ENCODE results near the gene SORCS2. TPM values are rescaled to one million over a fixed set of nuclear protein-coding genes. Genes with fewer than 3 reads are reported as not detected.

SORCS2 gene
- total RNA-seq, 1 experiment from 2014 or later, result not detected

GRCh38 chr4:7526929-7527535 is 334.7 kb downstream of the SORCS2 start:
- DNase-seq (ENCODE audit: low spot score), result no peak
- in situ Hi-C loops (cut with HindIII; ENCODE audit: low sequenced_read_pairs), result no loop called here

- in situ Hi-C loops (cut with HindIII; ENCODE audit: low sequenced_read_pairs), result no loop called here
Observed at GRCh38 chr4:7529368-7530080, 337.2 kb downstream of the SORCS2 start.

GRCh38 chr4:7530082-7530481 is 337.7 kb downstream of the SORCS2 start:
- in situ Hi-C loops (cut with HindIII; ENCODE audit: low sequenced_read_pairs), result no loop called here
- DNase-seq (ENCODE audit: low spot score), result no peak

More at GRCh38 chr4:7529368-7530080, 337.2 kb downstream of the SORCS2 start:
- no peak for DNase-seq (ENCODE audit: low spot score)

DNA sequence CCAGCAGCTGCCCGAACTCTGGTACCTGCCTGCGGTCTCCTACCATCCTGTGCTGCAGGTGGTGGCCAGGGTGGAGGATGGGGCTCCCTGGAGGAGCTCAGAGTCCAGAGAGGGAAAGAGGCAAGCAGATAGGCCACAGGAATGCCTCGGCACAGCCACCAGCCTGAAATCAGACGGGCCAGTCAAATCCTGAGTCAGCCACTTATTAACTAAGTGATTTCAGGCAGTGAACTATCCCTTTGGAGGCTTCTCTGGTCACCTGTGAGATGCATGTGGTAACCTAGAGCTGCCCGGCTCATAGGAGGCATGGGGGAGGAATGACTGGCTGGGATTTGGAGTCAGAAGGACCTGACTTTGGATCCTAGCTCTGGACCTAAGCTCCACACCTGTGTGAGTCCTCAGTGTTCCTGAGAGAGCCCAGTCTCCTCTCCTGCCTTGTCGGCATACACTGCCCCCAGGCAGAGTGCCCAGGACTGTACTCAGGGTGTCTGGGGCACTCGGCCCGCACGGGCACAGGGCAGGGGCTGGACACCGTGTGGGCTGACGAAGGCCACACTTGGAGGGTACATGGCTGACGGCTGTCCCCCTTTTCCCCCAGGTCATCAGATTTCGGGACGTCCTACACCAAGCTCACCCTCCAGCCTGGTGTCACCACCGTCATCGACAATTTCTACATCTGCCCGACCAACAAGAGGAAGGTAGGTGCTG is 338.7 kb downstream of the SORCS2 start:
- in situ Hi-C loops (cut with HindIII; ENCODE audit: low sequenced_read_pairs), result no loop called here
- no peak for DNase-seq (ENCODE audit: low spot score)

DNA sequence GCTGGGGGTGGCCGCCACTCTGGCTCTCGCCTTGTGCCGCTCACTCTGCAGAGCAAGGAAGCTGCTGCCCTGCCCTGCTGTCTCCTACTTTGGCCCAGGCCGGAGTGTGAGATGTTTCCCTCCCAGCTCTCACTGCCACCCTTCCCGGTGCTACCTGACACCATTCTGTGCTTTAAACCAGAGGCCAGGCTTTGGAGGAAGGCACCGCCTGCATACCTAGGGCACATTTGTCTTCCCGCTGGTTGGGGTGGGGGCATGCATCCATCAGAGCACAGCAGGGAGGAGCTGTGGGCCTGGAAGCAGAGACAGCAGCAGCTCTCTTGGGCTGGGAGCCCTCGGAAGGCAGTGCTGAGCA is 339.3 kb downstream of the SORCS2 start:
- in situ Hi-C loops (cut with HindIII; ENCODE audit: low sequenced_read_pairs), result no loop called here
- no peak for DNase-seq (ENCODE audit: low spot score)

- in situ Hi-C loops (cut with HindIII; ENCODE audit: low sequenced_read_pairs), result no loop called here
- DNase-seq (ENCODE audit: low spot score), result no peak
Observed at GRCh38 chr4:7532043-7532442, 339.7 kb downstream of the SORCS2 start.

GRCh38 chr4:7533267-7533666 is 340.9 kb downstream of the SORCS2 start:
- no peak for DNase-seq (ENCODE audit: low spot score)
- in situ Hi-C loops (cut with HindIII; ENCODE audit: low sequenced_read_pairs), result no loop called here

GRCh38 chr4:7535094-7535493 is 342.8 kb downstream of the SORCS2 start:
- in situ Hi-C loops (cut with HindIII; ENCODE audit: low sequenced_read_pairs), result no loop called here
- no peak for DNase-seq (ENCODE audit: low spot score)

DNA sequence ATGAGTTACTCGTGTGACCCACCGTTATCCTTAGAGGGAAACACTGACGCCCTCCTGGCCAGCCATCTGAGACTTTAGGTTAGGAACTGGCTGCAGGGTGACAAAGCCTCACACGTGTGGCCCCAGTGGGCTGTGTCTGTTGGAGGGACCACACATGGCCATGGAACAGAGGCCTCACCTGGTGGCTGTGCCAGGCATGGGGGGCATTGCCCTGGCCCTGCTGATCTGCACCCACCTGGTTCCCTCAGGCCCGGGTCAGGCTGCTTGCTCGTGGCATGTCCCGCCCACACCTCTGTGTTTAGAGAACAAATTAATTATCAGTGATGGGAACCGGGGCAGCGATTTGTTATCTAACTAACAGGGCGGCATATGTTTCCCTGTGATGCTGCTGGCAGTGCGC is 343.3 kb downstream of the SORCS2 start:
- no peak for DNase-seq (ENCODE audit: low spot score)
- in situ Hi-C loops (cut with HindIII; ENCODE audit: low sequenced_read_pairs), result no loop called here

DNA sequence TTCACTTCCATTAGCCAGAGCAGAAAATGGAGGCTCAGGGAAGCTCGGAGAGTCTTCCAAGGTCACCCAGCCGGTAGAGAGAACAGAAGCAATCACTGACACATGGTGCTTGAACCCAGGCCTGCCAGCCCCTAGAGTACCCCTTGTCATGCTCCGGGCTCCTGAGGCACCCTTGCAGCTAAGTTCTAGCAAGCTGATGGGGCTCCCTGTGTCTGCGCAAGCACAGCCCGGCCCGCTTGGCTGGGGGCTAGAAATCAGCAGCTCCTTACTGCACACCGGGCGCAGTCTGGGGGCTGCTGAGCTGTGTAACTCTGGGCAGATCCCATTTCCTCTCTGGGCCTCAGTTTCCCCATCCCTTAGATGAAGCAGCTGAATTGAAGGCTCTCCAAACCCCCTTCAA is 344.5 kb downstream of the SORCS2 start:
- in situ Hi-C loops (cut with HindIII; ENCODE audit: low sequenced_read_pairs), result no loop called here
- no peak for DNase-seq (ENCODE audit: low spot score)

- no peak for DNase-seq (ENCODE audit: low spot score)
- in situ Hi-C loops (cut with HindIII; ENCODE audit: low sequenced_read_pairs), result no loop called here
Observed at GRCh38 chr4:7537853-7538400, 345.6 kb downstream of the SORCS2 start.

- in situ Hi-C loops (cut with HindIII; ENCODE audit: low sequenced_read_pairs), result no loop called here
- no peak for DNase-seq (ENCODE audit: low spot score)
Observed at GRCh38 chr4:7538518-7538917, 346.2 kb downstream of the SORCS2 start.

GRCh38 chr4:7539186-7539585 is 346.8 kb downstream of the SORCS2 start:
- no peak for DNase-seq (ENCODE audit: low spot score)
- in situ Hi-C loops (cut with HindIII; ENCODE audit: low sequenced_read_pairs), result no loop called here

- no peak for DNase-seq (ENCODE audit: low spot score)
- in situ Hi-C loops (cut with HindIII; ENCODE audit: low sequenced_read_pairs), result no loop called here
Observed at GRCh38 chr4:7539659-7540058, 347.3 kb downstream of the SORCS2 start.

GRCh38 chr4:7540206-7540605 is 347.9 kb downstream of the SORCS2 start:
- in situ Hi-C loops (cut with HindIII; ENCODE audit: low sequenced_read_pairs), result no loop called here
- DNase-seq (ENCODE audit: low spot score), result no peak

DNA sequence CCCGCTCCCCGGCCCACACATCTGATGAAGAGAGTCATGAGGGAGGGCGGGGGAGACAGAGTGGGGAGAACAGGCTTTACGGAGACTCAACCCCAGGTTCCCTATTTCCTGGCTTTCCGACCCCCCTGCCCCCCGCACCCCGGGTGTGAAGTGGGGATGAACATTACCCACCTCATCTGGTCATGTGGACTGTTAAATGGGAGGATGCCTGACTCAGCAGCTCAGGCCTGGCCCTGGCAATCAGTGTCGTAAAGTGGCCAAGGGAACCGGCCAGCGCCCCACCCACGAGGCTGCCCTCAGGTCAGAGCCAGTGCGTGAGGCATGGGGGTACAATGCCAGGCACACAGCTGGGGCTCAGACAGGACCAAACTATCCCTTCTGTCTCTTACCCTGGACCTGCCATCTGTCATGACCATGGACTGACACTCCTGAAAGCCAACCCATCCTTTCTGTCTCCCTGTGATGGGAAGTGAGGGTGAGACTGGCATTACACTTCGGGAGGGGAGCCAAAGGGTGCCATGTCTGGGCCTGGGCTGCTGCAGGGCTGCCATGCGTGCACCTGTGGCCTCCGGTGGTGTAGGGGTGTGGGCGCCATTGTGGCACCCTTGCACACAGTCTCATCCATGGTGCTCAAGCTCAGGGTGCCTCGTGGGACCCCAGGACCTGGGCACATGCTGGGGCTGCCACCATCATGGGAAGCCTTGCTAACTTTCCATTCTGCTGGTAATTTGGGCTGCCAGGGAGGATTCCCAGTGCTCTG is 348.5 kb downstream of the SORCS2 start:
- DNase-seq (ENCODE audit: low spot score), result no peak
- in situ Hi-C loops (cut with HindIII; ENCODE audit: low sequenced_read_pairs), result no loop called here

DNA sequence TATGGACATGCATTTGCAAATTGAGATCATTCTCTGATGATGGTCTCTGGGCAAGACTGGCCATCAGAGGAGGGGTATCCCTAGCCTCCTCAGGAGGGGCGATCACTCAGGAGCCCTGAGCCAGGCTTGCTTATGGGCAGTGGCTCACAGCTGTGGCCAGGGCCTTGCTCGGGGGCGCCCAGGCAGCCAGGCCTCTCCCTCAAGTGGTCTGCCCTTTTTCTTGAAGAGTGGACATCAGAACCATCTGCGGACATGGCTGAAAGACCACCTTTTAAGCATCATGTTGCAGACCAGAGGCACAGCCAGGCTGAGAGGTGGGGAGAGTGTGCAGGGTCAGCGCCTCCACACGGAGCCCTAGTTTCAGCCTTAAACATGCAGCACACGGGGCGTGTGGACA is 349.1 kb downstream of the SORCS2 start:
- in situ Hi-C loops (cut with HindIII; ENCODE audit: low sequenced_read_pairs), result no loop called here
- no peak for DNase-seq (ENCODE audit: low spot score)

GRCh38 chr4:7542781-7543180 is 350.4 kb downstream of the SORCS2 start:
- DNase-seq (ENCODE audit: low spot score), result no peak
- in situ Hi-C loops (cut with HindIII; ENCODE audit: low sequenced_read_pairs), result no loop called here

DNA sequence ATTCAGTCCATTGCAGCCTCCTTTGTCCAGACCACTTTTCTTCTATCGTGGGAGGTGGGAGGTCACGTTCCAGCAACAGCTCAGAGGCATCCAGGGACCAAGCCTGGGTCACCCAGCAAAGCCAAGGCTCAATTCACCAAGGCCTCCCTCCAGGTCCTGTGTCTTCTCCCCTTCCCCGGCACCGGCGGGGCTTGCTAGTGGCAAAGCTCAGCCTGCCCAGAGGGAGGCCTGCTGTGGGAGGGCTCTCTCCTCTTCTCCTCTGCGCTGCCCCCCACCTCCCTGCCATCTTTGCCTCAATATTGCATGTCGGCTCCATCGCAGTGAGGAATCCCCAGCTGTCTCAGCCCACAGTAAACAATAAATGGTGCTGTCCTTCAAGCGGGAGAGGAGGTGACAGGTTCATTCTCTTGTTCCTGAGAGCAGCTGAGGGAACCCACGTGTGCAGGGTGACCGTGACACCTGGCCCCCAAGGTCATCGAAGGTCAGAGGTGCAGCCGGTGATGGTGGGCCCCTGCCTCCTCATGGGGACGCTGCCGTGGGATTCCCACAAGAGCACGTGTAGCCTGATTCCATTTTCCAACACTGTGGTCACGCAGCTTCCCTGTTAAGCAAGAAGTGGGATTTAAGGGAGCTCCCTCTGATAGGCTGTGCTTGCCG is 353.9 kb downstream of the SORCS2 start:
- DNase-seq (ENCODE audit: low spot score), result no peak
- in situ Hi-C loops (cut with HindIII; ENCODE audit: low sequenced_read_pairs), result no loop called here

Measured in G401 (cell line).